GM19455 (cell line): Measurements from ENCODE around the gene ANKRD50.

Experiments used
- ATAC-seq: cut with Tn5 transposase; IDR thresholded peaks from one replicate; pipeline ENCODE4 v1.9.1; 2021; ENCODE audit not compliant: unreplicated experiment

The ANKRD50 gene

GRCh38 chr4:124637321-124637720 is 75.2 kb downstream of the ANKRD50 start:
- no peak for ATAC-seq

- ATAC-seq: no peak
Observed at GRCh38 chr4:124636788-124637187, 75.7 kb downstream of the ANKRD50 start.

GRCh38 chr4:124635331-124635730 is 77.2 kb downstream of the ANKRD50 start:
- no peak for ATAC-seq

- ATAC-seq: no peak
Observed at GRCh38 chr4:124633285-124633941, 79.1 kb downstream of the ANKRD50 start.

GRCh38 chr4:124632439-124632838 is 80.1 kb downstream of the ANKRD50 start:
- ATAC-seq: no peak

GRCh38 chr4:124631760-124632159 is 80.8 kb downstream of the ANKRD50 start:
- peak; percentile 68 for ATAC-seq

- no peak for ATAC-seq
Observed at GRCh38 chr4:124629681-124630080, 82.9 kb downstream of the ANKRD50 start.
